Measurements from ENCODE around the gene G6PC1. TPM values are rescaled to one million over a fixed set of nuclear protein-coding genes. Genes with fewer than 3 reads are reported as not detected.
A peak's percentile ranks its signal among the peaks of the same experiment; 100 is the strongest.
"Not testable (repeated sequence)": the region's sequence is repeated elsewhere in the genome, so short reads cannot be mapped to it uniquely, and the experiment has no call there.

Gene G6PC1
- total RNA-seq, 4 donors from 2014 or later = not detected

DNA sequence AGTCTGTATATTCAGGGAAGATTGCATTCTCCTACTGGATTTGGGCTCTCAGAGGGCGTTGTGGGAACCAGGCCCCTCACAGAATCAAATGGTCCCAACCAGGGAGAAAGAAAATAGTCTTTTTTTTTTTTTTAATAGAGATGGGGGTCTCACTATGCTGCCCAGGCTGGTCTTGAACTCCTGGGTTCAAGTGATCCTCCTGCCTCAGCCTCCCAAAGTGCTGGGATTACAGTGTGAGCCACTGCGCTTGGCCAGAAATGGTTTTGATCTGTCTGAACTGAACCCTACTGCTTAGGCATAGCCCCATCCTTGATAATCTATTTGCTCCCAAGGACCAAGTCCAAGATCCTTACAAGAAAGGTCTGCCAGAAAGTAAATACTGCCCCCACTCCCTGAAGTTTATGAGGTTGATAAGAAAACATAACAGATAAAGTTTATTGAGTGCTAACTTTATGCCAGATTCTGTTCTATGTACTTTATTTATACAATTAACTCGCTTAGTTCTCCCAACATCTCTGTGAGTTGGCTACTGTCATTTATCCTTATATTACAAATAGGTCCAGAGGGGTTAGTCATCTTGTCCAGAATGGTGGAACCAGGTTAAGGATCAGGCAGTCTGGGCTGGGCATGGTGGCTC, 13.5 kb downstream of the G6PC1 start:
- WGBS, 2 donors (ENCODE audit: low coverage in 1 of 2) = 58 to 80% methylated on average over 1 to 3 of the region's 3 CpGs
- H3K4me1 ChIP-seq = peaks cover 0 to 10% (median 0%) of the 10 kb centered on the region in 3 donors
- no peak overlapping the region for H3K27ac ChIP-seq
- no peak overlapping the region for H3K4me3 ChIP-seq
- H3K27me3 ChIP-seq = no peaks in the 10 kb centered on the region
- H3K36me3 ChIP-seq = no peaks in the 10 kb centered on the region
- ATAC-seq = no peak
- H3K9me3 ChIP-seq = no peaks in the 10 kb centered on the region
- TF ChIP-seq, protein P1, sequence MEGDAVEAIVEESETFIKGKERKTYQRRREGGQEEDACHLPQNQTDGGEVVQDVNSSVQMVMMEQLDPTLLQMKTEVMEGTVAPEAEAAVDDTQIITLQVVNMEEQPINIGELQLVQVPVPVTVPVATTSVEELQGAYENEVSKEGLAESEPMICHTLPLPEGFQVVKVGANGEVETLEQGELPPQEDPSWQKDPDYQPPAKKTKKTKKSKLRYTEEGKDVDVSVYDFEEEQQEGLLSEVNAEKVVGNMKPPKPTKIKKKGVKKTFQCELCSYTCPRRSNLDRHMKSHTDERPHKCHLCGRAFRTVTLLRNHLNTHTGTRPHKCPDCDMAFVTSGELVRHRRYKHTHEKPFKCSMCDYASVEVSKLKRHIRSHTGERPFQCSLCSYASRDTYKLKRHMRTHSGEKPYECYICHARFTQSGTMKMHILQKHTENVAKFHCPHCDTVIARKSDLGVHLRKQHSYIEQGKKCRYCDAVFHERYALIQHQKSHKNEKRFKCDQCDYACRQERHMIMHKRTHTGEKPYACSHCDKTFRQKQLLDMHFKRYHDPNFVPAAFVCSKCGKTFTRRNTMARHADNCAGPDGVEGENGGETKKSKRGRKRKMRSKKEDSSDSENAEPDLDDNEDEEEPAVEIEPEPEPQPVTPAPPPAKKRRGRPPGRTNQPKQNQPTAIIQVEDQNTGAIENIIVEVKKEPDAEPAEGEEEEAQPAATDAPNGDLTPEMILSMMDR (IDR thresholded peaks at IDR 0.05) = no peak
- TF ChIP-seq POLR2A (IDR thresholded peaks at IDR 0.05) = no peak

DNA sequence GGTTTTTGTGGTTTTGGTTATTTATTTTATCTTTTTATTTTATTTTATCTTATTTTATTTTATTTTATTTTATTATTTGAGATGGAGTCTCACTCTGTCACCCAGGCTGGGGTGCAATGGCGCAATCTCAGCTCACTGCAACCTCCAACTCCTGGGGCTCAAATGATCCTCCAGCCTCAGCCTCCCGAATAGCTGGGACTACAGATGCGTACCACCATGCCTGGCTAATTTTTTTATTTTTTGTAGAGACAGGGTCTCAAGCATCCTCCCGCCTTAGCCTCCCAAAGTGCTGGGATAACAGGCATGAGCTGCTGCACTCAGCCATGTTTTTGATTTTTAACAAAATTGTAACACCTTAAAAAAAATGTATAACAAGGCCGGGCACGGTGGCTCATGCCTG, 14.7 kb downstream of the G6PC1 start:
- 97 to 100% methylated on average over 1 to 6 of the region's 6 CpGs for WGBS, 2 donors (ENCODE audit: low coverage in 1 of 2)
- not testable (repeated sequence) for H3K9me3 ChIP-seq, H3K36me3 ChIP-seq, H3K4me3 ChIP-seq, ATAC-seq, H3K27ac ChIP-seq, H3K27me3 ChIP-seq
- H3K4me1 ChIP-seq = peaks cover 0 to 16% (median 0%) of the 10 kb centered on the region in 3 donors

DNA sequence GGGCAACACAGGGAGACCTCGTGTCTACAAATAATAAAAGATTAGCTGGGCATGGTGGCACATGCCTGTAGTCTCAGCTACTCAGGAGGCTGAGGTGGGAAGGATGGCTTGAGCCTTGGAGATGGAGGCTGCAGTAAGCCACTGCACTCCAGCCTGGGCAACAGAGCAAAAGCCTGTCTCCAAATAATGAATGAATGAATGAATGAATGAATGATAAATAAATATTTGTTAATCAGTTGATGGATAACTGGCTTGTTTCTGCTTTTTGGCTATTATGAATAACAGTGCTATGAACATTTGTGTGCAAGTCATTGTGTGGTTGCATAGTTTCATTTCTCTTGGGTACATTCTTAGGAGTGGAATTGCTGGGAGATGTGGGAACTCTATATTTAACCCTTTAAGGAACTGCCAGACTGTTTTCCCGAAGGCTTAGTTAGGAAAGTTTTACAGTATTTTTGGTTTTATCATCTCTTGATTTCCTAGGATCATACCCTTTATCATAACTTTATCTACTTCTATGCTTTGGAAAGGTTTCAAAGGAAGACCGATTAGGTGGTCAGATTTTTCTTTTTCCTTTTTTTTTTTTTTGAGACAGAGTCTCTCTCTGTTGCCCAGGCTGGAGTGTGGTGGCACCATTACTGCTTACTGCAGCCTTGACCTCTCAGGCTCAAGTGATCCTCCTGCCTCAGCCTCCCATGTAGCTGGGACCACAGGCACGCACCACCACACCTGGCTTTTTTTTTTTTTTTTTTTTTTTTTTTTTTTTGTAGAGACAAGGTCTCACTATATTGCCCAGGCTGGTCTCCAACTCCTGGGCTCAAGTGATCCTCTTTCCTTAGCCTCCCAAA, 16.0 kb downstream of the G6PC1 start:
- not testable (repeated sequence) for H3K27ac ChIP-seq, H3K9me3 ChIP-seq, H3K36me3 ChIP-seq, H3K27me3 ChIP-seq, H3K4me3 ChIP-seq, ATAC-seq
- 76 to 88% methylated on average over 2 to 4 of the region's 4 CpGs for WGBS, 2 donors (ENCODE audit: low coverage in 1 of 2)
- H3K4me1 ChIP-seq = peaks cover 0 to 29% (median 0%) of the 10 kb centered on the region in 3 donors

DNA sequence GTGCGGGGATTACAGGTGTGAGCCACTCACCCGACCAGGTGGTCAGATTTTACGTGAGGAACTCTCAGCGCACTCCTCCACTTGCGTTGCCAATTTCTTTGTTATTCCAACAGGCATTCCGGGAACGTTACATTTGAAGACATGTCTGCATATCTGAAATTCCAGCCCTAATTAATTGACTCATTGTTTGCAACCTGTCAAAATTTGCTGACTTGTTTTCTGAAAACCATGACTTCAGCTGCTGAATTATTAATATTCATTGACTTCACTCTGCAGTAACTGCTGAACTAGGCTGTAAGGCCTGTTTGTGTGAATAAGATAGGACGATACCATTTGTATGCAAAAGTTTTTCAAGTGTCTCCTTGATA, 16.6 kb downstream of the G6PC1 start:
- H3K36me3 ChIP-seq = no peaks in the 10 kb centered on the region
- 81 to 82% methylated on average over 5 to 7 of the region's 8 CpGs for WGBS, 2 donors (ENCODE audit: low coverage in 1 of 2)
- H3K4me3 ChIP-seq = no peak overlapping the region
- H3K9me3 ChIP-seq = no peaks in the 10 kb centered on the region
- H3K27ac ChIP-seq = no peak overlapping the region
- no peaks in the 10 kb centered on the region for H3K27me3 ChIP-seq
- TF ChIP-seq, protein P1 (IDR thresholded peaks at IDR 0.05) = no peak
- TF ChIP-seq EP300 (IDR thresholded peaks at IDR 0.05) (no peak), POLR2AphosphoS5 (IDR thresholded peaks at IDR 0.05) (no peak), POLR2A (IDR thresholded peaks at IDR 0.05) (no peak)
- peaks cover 0 to 35% (median 0%) of the 10 kb centered on the region in 3 donors for H3K4me1 ChIP-seq
- ATAC-seq = no peak

DNA sequence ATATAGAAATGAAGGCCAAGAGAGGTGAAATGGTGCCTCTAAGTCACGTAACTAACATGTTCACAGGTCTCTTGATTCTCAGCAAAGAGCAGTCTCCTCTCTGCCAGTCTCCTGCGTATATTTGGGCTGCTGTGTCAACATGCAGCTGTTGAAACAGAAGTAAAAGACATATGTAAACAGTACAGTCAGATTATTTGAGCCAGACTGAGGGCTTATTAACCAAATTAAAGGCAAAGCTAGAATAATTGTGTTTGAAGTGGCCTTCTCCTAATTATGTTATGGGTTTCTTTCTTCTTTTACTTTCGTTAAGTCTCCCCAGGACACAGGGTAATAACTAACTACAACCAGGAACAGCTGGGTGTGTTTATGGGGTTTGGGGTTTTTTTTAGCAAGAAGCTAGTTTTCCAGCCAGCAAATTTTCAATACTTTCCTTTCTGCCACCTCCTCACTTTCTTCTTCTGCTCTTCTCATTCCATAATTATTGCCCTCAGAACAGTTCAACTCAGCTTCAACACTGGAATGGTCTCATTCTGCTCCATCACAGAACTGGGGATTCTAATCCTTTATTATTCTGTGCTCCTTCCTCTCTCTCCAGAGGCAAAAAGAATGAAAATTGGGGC, 18.4 kb downstream of the G6PC1 start:
- ATAC-seq = no peak
- no peaks in the 10 kb centered on the region for H3K27me3 ChIP-seq
- H3K27ac ChIP-seq = peak overlapping the region in 2 of 4 donors; percentile 26 to 39
- no peak overlapping the region for H3K4me3 ChIP-seq
- no peaks in the 10 kb centered on the region for H3K9me3 ChIP-seq
- H3K36me3 ChIP-seq = no peaks in the 10 kb centered on the region
- TF ChIP-seq EP300 (IDR thresholded peaks at IDR 0.05) = no peak
- no peak for TF ChIP-seq POLR2A (IDR thresholded peaks at IDR 0.05)
- TF ChIP-seq POLR2AphosphoS5 (IDR thresholded peaks at IDR 0.05) = no peak
- TF ChIP-seq, protein P1 (IDR thresholded peaks at IDR 0.05) = no peak
- WGBS, 2 donors (ENCODE audit: low coverage in 1 of 2) = 21 to 52% methylated on average over 3 of the region's 3 CpGs
- peaks cover 0 to 50% (median 0%) of the 10 kb centered on the region in 3 donors for H3K4me1 ChIP-seq

DNA sequence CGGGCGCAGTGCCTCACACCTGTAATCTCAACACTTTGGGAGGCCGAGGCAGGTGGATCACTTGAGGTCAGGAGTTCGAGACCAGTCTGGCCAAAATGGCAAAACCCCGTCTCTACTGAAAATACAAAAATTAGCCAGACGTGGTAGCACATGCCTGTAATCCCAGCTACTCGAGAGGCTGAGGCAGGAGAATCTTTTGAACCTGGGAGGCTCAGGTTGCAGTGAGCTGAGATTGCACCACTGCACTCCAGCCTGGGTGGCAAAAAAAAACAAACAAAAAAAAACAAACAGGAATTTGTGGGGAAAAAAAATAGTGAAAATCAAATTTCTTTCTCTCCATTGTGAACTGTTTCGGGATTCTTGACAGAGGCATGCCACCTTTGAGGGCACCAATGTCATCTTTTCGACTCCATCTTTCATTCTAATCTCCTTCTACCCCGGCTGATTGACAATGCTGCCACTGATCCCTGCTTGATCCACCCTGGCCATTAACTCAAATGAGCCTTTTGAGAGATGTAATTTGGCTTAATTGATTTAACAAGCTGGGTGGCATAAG, 19.0 kb downstream of the G6PC1 start:
- H3K4me3 ChIP-seq, H3K36me3 ChIP-seq, ATAC-seq, H3K9me3 ChIP-seq, H3K27me3 ChIP-seq: not testable (repeated sequence)
- H3K27ac ChIP-seq = peak overlapping the region in 2 of 4 donors; percentile 26 to 39
- H3K4me1 ChIP-seq = peaks cover 0 to 50% (median 0%) of the 10 kb centered on the region in 3 donors
- 86% methylated on average over 3 to 7 of the region's 10 CpGs for whole genome bisulfite sequencing, 2 donors (ENCODE audit: low coverage in 1 of 2)

Measured in gastroesophageal sphincter (tissue), 4 donors.